Psoas muscle (tissue), 8 donors: ENCODE results near the gene PLEKHA6. TPM values are rescaled to one million over a fixed set of nuclear protein-coding genes. Genes with fewer than 3 reads are reported as not detected.

Source experiments
- ATAC-seq, 4 donors: fragments of 200-7000 bp; cut with Tn5 transposase; one replicate each; pipeline ENCODE4 v1.9.1; 2020; ENCODE audit warnings: moderate library complexity in 3 of 4, mild to moderate bottlenecking in 2 of 4
- DNase-seq, 2 donors: peaks; one replicate each; pipeline ENCODE4 v3.0.0-alpha.2; 2020
- H3K27ac ChIP-seq: fragments of 200-600 bp; one replicate; pipeline ENCODE4 v1.8.0; 2022
- H3K27me3 ChIP-seq, 3 donors: fragments of 200-600 bp in 1 of 3; one replicate each; pipeline versions ENCODE4 v1.6.1 to v1.8.0; 2013 to 2022; ENCODE audit warnings: low read length in 2 of 3, mild to moderate bottlenecking in 2 of 3, moderate library complexity in 1 of 3; ENCODE audit not compliant: insufficient read depth in 3 of 3
- H3K36me3 ChIP-seq, 2 donors: fragments of 200-600 bp in 1 of 2; one replicate each; pipeline versions ENCODE4 v1.6.1 to v1.8.0; 2013 to 2022; ENCODE audit warnings: low read depth in 1 of 2, mild to moderate bottlenecking in 1 of 2, moderate library complexity in 1 of 2; ENCODE audit not compliant: insufficient read depth in 1 of 2
- H3K4me1 ChIP-seq: fragments of 200-600 bp; one replicate; pipeline ENCODE4 v1.8.0; 2022
- H3K4me3 ChIP-seq: fragments of 200-600 bp; one replicate; pipeline ENCODE4 v1.8.0; 2022; ENCODE audit warnings: mild to moderate bottlenecking
- H3K9me3 ChIP-seq: fragments of 200-600 bp; one replicate; pipeline ENCODE4 v1.8.0; 2022
- CTCF ChIP-seq: fragments of 200-600 bp; IDR thresholded peaks from one replicate; pipeline ENCODE4 v1.8.0; 2022; ENCODE audit warnings: antibody characterized with exemption
- WGBS, 3 donors: extraction: QIAGEN DNeasy Blood & Tissue Kit; methylation state at CpG; one replicate each; pipeline versions ENCODE4 v1.1.6 to v1.1.7; 2013; 5-methylcytosine and 5-hydroxymethylcytosine counted together
- intact Hi-C, 2 donors: fragments of 100-400 bp; cut with DNase I; formaldehyde crosslinking; loops; one replicate each; pipeline versions ENCODE4 v1.11.0 to v1.14.2; 2022
- polyA plus RNA-seq, 3 donors: library from polyadenylated mRNA; stranded (reverse); fragments of 200-250 nt; gene quantifications; one replicate each; pipeline ENCODE4 v1.2.3, GENCODE V29; 2013
- total RNA-seq, 4 donors: library from RNA; stranded (reverse); fragmentation: NEBNext Ultra II Directional in 2 of 4; extraction: Animal tissue kit (Norgen Biotek cat#: 25700) in 2 of 4; gene quantifications; one replicate each; pipeline versions ENCODE4 v1.2.1 to v1.2.4, GENCODE V29; 2021 to 2023
- donor health status: healthy with polysubstance abuse.
- donor health status: DM: no; HTN: no; CAD: no; lungs with moderate emphysema.
- donor health status: Bipolar disorder and iron deficiency.
- donor health status: healthy.
- donor health status: DM: yes; HTN: yes; CAD: no.
- donor health status: DM: no; HTN: no; CAD: no.
- donor health status: DM: no; HTN: no; CAD: no.
- donor health status: DM: yes; HTN: yes; CAD: no.

Gene PLEKHA6
- total and polyA plus RNA-seq, 7 donors, result 0.92 to 7.1 (median 1.7) TPM

GRCh38 chr1:204280099-204280961 is 79.4 kb downstream of the PLEKHA6 start:
- Histone ChIP-seq H3K27ac (no peak overlapping the region), H3K4me3 (no peak overlapping the region), H3K36me3 (no peaks in the 10 kb centered on the region), H3K27me3 (peaks cover 0 to 32% (median 5%) of the 10 kb centered on the region in 3 donors), H3K9me3 (no peaks in the 10 kb centered on the region), H3K4me1 (no peaks in the 10 kb centered on the region)
- 78 to 84% (median 78%) methylated on average over 5 of the region's 5 CpGs for WGBS, 3 donors
- intact Hi-C loops, result no loop called here
- no peak for ATAC-seq
- no peak for DNase-seq
- no peak for TF ChIP-seq CTCF

- intact Hi-C loops, result no loop called here
- Histone ChIP-seq H3K36me3 (no peaks in the 10 kb centered on the region), H3K27ac (no peak overlapping the region), H3K4me3 (no peak overlapping the region), H3K27me3 (peaks cover 0 to 27% (median 3%) of the 10 kb centered on the region in 3 donors), H3K4me1 (no peaks in the 10 kb centered on the region), H3K9me3 (no peaks in the 10 kb centered on the region)
- DNase-seq (no peak), ATAC-seq (no peak)
- 48 to 63% (median 62%) methylated on average over 4 of the region's 4 CpGs for WGBS, 3 donors
- no peak for TF ChIP-seq CTCF
These were observed 80.8 kb downstream of the PLEKHA6 start for GRCh38 chr1:204278958-204279357.

- 41 to 58% (median 44%) methylated on average over 4 of the region's 4 CpGs for WGBS, 3 donors
- intact Hi-C loops, result no loop called here
- TF ChIP-seq CTCF, result no peak
- Histone ChIP-seq H3K27me3 (peaks cover 0 to 24% (median 3%) of the 10 kb centered on the region in 3 donors), H3K9me3 (no peaks in the 10 kb centered on the region), H3K27ac (no peak overlapping the region), H3K4me3 (no peak overlapping the region), H3K36me3 (no peaks in the 10 kb centered on the region), H3K4me1 (no peaks in the 10 kb centered on the region)
- no peak for ATAC-seq
- no peak for DNase-seq
These were observed 81.5 kb downstream of the PLEKHA6 start for GRCh38 chr1:204278251-204278650.

GRCh38 chr1:204277563-204278219 is 82.0 kb downstream of the PLEKHA6 start:
- no peak for TF ChIP-seq CTCF
- DNase-seq, result no peak

More at GRCh38 chr1:204277563-204278219, 82.0 kb downstream of the PLEKHA6 start:
- WGBS, 3 donors, result 65 to 76% (median 69%) methylated on average over 14 of the region's 14 CpGs
- Histone ChIP-seq H3K27me3 (peaks cover 0 to 18% (median 3%) of the 10 kb centered on the region in 3 donors), H3K36me3 (no peaks in the 10 kb centered on the region), H3K4me1 (no peaks in the 10 kb centered on the region), H3K9me3 (no peaks in the 10 kb centered on the region), H3K27ac (no peak overlapping the region), H3K4me3 (no peak overlapping the region)
- ATAC-seq, result no peak
- intact Hi-C loops, result no loop called here
